ENCODE measurements around the gene PTPRO.

GRCh38 chr12:15547691-15548090 is 225.4 kb downstream of the PTPRO start:
- TF ChIP-seq CTCF (IDR thresholded peaks at IDR 0.05; ENCODE audit: low read depth, low read length, missing input control), result no peak
- no peak for TF ChIP-seq GABPA (IDR thresholded peaks at IDR 0.05 in 1 of 2, conservative IDR thresholded peaks at IDR 0.05 in 1 of 2)
- TF ChIP-seq TAF1 (conservative IDR thresholded peaks at IDR 0.05), result no peak
- TF ChIP-seq MAX (IDR thresholded peaks at IDR 0.05), result no peak
- TF ChIP-seq HNF4A (conservative IDR thresholded peaks at IDR 0.05), result no peak
- no peak for TF ChIP-seq REST (IDR thresholded peaks at IDR 0.05)
- no peak for TF ChIP-seq EGR1 (IDR thresholded peaks at IDR 0.05; ENCODE audit: low read depth in 2 of 2)
- no peak for TF ChIP-seq ATF3 (IDR thresholded peaks at IDR 0.05)
- no peak for TF ChIP-seq YY1 (IDR thresholded peaks at IDR 0.05)
- TF ChIP-seq RXRA (IDR thresholded peaks at IDR 0.05), result no peak
- no peak for TF ChIP-seq FOXA2 (IDR thresholded peaks at IDR 0.05)
- no peak for TF ChIP-seq RAD21 (IDR thresholded peaks at IDR 0.05)
- TF ChIP-seq JUND (IDR thresholded peaks at IDR 0.05), result no peak
- TF ChIP-seq SP1 (IDR thresholded peaks at IDR 0.05), result no peak

All from liver (tissue), 3 donors.